GM19452 (cell line): ENCODE measurements around the gene ZFC3H1.

ENCODE experiments used
- ATAC-seq: cut with Tn5 transposase; IDR thresholded peaks from one replicate; pipeline ENCODE4 v1.9.1; 2021; ENCODE audit not compliant: unreplicated experiment

The ZFC3H1 gene

DNA sequence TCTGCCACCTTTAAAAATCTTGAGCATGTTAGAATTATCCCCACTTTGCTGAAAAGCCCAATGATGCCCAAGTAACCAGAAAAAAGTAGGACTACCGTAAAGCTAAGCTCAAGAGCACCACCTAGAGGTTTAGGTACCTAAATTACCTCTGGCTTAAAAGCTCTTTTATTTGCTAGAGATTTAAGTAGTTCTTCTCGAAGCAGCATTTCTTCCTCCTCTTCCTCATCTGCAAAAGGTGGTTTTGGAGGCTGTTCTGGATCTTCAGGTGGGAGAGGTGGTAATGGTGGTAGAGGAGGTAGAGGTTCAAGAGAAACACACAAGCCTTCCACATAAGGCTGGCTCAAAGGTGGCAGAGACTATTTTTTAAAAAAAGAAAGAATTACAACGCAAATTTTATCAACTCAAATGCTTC lies 26.9 kb downstream of the ZFC3H1 start:
- no peak for ATAC-seq

- no peak for ATAC-seq
These were observed 36.1 kb downstream of the ZFC3H1 start for GRCh38 chr12:71627438-71628002.

DNA sequence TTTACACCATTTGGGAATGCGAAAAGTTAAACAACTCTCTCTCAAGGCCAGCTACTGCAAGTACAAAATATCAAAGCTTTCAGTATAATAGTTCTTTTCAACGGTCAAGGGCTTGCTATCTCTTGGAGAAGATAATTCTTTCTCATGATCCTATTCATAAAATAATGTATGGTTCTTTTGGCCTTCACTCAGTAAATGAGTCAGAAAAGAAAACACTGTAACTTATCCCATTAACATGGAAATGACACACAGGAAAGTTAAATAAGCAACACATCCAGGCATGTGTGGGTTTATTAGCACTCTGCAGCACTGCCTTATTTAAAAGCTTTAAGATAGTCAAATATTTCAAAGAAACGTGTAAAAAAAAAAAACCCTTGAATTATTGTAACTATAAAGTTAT lies 36.9 kb downstream of the ZFC3H1 start:
- no peak for ATAC-seq

GRCh38 chr12:71626098-71626497 lies 37.5 kb downstream of the ZFC3H1 start:
- ATAC-seq, result no peak

DNA sequence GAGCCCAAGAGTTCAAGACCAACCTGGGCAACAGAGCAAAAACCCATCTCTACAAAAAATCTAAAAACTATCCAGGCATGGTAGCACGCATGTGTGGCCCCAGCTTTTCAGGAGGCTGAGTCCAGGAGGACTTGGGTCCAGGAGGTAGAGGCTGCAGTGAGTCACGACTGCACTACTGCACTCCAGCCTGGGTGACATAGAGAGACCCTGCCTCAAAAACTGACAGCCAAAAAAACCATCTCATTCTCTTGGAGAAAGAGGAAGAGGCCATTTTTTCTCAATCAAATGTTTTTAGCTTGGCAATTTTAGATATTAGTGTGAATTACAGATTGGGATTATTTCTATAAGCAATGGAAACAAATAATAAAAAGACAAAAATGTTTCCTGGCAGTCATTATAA lies 38.2 kb downstream of the ZFC3H1 start:
- no peak for ATAC-seq

DNA sequence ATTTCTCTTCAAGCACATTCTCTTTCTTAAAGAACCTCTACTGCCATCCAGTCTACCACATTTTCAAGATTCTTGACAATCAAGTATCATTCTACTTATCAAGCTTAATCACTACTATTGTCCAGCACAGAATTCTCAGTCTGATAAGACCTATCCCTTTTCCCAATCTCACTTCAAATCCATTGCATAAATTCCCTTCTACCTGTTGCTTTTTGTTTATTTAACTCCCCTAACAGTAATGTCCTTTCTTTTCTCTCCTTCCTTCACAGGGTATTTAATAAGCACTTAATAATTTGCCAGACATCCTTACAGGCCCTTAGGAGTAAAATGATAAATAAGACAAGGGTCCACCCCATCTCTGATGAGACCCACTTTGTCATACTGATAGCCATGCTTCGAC lies 41.7 kb downstream of the ZFC3H1 start:
- ATAC-seq, result no peak

GRCh38 chr12:71610031-71610795 lies 53.4 kb downstream of the ZFC3H1 start:
- ATAC-seq, result no peak

GRCh38 chr12:71607494-71608330 lies 55.9 kb downstream of the ZFC3H1 start:
- ATAC-seq, result no peak

- ATAC-seq, result no peak
These were observed 58.6 kb downstream of the ZFC3H1 start for GRCh38 chr12:71605039-71605438.

DNA sequence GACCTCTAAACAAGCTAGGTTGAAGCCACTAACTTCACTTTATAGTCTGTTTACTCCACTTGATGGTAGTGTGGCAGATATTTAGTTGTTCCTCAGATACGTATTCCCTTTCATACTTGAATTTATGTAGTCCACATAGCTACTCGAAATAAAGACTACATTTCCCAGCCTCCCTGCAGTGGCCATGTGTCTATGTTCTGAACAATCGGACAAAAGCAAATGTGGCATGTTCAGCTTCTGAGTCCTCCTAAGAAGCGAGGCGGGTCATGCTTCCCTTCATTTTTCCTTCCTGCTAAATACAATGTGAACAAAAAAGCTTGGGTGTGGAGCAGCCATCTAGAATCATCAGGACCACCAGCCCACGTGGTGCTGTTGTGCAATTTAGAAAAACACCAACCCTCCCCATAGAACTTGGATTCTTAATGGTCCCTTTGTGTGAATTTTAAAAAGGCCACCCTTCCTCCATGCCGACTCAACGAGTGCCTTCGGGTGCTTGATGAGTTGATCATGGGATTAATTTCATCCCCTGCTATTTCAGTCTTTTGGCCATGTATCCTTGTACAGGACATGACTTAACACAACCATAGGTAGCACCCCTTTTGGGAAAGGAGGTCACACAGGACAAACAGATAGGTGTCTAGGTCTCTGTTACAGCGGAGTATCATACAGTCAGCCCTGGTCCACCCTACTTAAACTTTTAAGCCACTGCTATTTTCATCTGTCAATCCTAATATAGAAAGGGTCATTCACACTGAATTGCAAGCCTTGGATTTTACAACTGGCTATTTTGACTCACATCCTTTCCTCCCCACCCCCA lies 60.7 kb downstream of the ZFC3H1 start:
- ATAC-seq, result no peak

- no peak for ATAC-seq
These were observed 62.1 kb downstream of the ZFC3H1 start for GRCh38 chr12:71601546-71601945.

DNA sequence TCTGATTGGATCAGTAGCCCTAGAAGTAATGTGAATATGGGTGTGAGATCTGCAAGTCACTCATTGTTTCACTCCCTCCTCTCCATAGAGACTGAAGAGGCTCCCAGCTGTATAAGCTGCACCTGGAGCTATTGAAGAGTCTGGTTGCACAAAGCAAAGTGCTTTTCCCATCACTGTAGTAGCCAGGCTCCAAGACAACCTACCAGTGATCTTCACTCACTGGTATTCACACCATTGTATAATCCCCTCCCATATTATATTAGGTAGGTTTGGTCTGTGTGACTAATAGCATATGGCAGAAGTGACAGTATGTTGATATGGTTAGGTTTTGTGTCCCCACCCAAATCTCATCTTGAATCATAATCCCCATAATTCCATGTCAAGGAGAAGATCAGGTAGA lies 64.4 kb downstream of the ZFC3H1 start:
- ATAC-seq, result no peak

- ATAC-seq, result no peak
These were observed 69.3 kb downstream of the ZFC3H1 start for GRCh38 chr12:71594214-71594948.

DNA sequence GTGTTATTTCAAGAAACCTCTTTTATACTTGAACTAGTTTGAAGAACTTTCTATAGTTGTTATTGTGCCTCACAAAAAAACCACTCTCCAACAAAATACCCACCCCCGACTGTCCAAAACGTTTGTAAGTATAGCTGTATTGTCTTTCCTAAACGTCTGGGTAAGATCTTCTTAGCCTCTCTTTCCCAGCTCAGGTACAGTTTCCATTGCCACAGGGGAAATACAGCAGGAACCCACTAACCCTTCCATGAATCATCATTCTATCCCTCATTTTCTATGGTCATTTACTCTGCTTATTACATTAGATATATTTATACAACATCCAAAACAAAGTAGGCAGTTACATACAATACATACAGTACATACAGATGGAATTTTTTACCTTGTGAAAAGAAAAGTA lies 70.8 kb downstream of the ZFC3H1 start:
- no peak for ATAC-seq

GRCh38 chr12:71591601-71592000 lies 72.0 kb downstream of the ZFC3H1 start:
- ATAC-seq, result no peak

DNA sequence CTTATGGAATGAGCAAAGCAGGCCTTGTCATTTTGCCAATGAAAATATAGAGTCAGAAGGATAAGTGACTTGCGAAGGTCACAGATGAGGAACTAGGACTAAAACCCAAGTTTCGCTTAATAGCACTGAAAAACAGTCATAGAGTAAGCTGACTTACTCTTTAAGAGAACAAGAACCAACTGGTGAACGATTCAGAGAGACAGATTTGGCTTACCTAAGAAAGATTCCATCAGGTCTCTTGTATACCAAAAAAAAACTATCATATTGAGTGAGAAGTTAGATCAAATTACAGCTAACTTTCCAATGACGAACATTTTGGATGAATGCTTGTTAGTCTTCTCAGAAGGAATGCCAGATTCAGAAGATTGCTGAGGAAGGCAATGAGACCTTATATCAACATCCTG lies 74.2 kb downstream of the ZFC3H1 start:
- no peak for ATAC-seq

DNA sequence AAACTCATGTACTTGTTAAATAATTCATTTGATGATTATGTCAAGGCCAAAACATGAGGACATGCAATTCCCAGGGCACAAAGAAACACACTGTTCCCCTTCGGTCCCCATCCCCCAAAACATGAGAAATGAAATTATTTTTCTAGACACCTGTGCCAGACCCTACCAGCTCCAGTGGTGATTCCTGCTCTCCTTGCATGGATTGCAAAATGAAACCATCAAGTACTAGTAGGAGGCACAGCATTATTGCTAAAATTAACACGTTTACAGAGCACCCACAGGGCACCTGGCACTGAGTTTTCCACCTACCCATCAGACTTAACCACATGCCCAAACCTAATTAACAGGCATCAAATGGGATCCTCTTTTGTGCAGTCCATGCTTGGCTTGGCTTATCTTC lies 76.6 kb downstream of the ZFC3H1 start:
- no peak for ATAC-seq

DNA sequence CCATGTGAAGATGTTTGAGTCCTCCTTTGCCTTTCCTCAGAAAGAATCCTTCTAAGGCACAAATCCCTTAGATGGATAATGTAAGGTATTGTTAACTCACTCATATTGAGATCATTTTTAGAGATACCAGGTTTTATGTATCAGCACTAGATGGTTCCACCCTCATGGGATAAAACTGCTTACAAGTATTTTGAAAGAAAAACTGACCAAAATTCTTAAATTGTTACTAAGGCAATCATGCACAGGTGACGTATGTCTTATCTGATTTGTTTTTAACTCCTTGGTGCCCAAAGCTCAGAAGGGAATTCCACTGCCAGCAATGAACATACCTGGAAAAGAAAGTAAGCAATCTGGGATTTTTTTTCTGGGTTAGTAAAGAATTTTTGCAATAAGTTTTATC lies 78.4 kb downstream of the ZFC3H1 start:
- no peak for ATAC-seq

DNA sequence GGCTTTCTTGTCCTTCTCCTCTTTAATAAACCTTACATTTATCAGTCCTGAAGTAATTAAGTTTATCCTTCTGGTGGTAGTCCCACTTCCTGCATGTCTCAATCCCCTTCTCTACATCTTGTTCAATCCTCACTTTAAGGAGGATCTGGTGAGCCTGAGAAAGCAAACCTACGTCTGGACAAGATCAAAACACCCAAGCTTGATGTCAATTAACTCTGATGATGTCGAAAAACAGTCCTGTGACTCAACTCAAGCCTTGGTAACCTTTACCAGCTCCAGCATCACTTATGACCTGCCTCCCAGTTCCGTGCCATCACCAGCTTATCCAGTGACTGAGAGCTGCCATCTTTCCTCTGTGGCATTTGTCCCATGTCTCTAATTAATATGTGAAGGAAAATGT lies 79.3 kb downstream of the ZFC3H1 start:
- ATAC-seq, result no peak

DNA sequence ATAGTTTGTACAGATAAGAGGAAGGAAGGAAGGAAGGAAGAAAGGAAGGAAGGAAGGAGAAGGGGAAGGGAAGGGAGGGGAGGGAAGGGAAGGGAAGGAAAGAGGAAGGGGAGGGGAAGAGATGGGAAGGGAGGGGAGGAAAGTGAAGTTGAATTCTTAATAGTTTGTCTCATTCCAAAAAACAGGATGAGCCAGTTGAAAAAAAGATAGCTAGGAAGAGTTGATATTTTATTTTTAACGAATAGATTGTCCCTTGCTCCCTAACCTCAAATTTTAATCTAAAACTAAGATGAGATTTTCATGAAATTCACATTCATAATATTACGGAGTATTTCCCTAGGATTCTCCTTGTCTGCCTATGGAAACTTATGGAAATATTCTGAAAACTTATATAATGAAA lies 80.7 kb downstream of the ZFC3H1 start:
- ATAC-seq, result no peak

DNA sequence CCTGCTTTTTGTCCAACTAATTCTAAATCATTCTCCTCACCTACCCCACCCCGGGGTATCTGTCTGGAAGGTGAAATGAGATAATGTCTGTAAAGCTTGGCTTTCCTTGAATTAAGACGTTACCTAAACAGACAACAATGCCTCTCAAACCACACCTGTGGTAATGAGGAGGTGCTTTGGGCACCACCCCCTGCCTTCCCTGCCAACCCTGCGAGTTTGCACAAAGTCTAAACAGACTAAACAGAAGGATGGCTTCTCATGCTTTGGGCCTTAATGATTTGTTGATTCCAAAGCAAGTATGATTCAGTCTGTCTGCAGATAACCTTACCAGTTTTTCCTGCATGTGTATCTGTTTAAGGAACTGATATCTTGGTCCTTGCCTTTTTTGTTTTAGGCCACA lies 82.4 kb downstream of the ZFC3H1 start:
- no peak for ATAC-seq
